HG03575 (cell line): Measurements from ENCODE around the gene LRP5.
"Not testable (repeated sequence)": the region's sequence is repeated elsewhere in the genome, so short reads cannot be mapped to it uniquely, and the experiment has no call there.

ENCODE experiments used
- ATAC-seq: cut with Tn5 transposase; IDR thresholded peaks from one replicate; pipeline ENCODE4 v1.9.1; 2021; ENCODE audit not compliant: unreplicated experiment, insufficient number of reproducible peaks, low FRiP score; ENCODE audit errors: extremely low read depth

The LRP5 gene

GRCh38 chr11:68340003-68340767 is 27.8 kb downstream of the LRP5 start:
- ATAC-seq = no peak

GRCh38 chr11:68340784-68341556 is 28.6 kb downstream of the LRP5 start:
- no peak for ATAC-seq

- no peak for ATAC-seq
Observed at GRCh38 chr11:68341557-68342458, 29.4 kb downstream of the LRP5 start.

GRCh38 chr11:68342459-68343158 is 30.2 kb downstream of the LRP5 start:
- no peak for ATAC-seq

GRCh38 chr11:68343761-68344256 is 31.4 kb downstream of the LRP5 start:
- no peak for ATAC-seq

- not testable (repeated sequence) for ATAC-seq
Observed at GRCh38 chr11:68344821-68345220, 32.4 kb downstream of the LRP5 start.

GRCh38 chr11:68345776-68346461 is 33.5 kb downstream of the LRP5 start:
- ATAC-seq = no peak

- no peak for ATAC-seq
Observed at GRCh38 chr11:68346462-68346790, 34.0 kb downstream of the LRP5 start.

GRCh38 chr11:68347345-68347744 is 35.0 kb downstream of the LRP5 start:
- ATAC-seq = no peak

- no peak for ATAC-seq
Observed at GRCh38 chr11:68347841-68348240, 35.5 kb downstream of the LRP5 start.

GRCh38 chr11:68349461-68350249 is 37.3 kb downstream of the LRP5 start:
- ATAC-seq = no peak

GRCh38 chr11:68350759-68351449 is 38.5 kb downstream of the LRP5 start:
- ATAC-seq = no peak

- ATAC-seq = no peak
Observed at GRCh38 chr11:68351450-68352275, 39.3 kb downstream of the LRP5 start.

- ATAC-seq = no peak
Observed at GRCh38 chr11:68352591-68352990, 40.2 kb downstream of the LRP5 start.

GRCh38 chr11:68353118-68353517 is 40.7 kb downstream of the LRP5 start:
- ATAC-seq = no peak

- ATAC-seq = no peak
Observed at GRCh38 chr11:68353669-68354068, 41.3 kb downstream of the LRP5 start.
